PC-9 (cell line): ENCODE results near the gene FARS2.

Experiments
- CTCF ChIP-seq: fragments of 200-600 bp; sonication (generic); conservative IDR thresholded peaks from 2 replicates; pipeline ENCODE4 v1.6.1; 2017; ENCODE audit warnings: mixed run types, antibody characterized with exemption, mild to moderate bottlenecking, moderate library complexity
- EZH2 ChIP-seq: fragments of 200-600 bp; sonication (generic); IDR thresholded peaks from 2 replicates; pipeline ENCODE4 v1.8.0; 2017; ENCODE audit warnings: antibody characterized with exemption, low read depth

GRCh38 chr6:5817869-5818268, 556.6 kb downstream of the FARS2 start:
- TF ChIP-seq CTCF (no peak), EZH2 (no peak)
